ENCODE data around the gene ASTE1.
"Not testable (repeated sequence)": the region's sequence is repeated elsewhere in the genome, so short reads cannot be mapped to it uniquely, and the experiment has no call there.

ASTE1 gene

DNA sequence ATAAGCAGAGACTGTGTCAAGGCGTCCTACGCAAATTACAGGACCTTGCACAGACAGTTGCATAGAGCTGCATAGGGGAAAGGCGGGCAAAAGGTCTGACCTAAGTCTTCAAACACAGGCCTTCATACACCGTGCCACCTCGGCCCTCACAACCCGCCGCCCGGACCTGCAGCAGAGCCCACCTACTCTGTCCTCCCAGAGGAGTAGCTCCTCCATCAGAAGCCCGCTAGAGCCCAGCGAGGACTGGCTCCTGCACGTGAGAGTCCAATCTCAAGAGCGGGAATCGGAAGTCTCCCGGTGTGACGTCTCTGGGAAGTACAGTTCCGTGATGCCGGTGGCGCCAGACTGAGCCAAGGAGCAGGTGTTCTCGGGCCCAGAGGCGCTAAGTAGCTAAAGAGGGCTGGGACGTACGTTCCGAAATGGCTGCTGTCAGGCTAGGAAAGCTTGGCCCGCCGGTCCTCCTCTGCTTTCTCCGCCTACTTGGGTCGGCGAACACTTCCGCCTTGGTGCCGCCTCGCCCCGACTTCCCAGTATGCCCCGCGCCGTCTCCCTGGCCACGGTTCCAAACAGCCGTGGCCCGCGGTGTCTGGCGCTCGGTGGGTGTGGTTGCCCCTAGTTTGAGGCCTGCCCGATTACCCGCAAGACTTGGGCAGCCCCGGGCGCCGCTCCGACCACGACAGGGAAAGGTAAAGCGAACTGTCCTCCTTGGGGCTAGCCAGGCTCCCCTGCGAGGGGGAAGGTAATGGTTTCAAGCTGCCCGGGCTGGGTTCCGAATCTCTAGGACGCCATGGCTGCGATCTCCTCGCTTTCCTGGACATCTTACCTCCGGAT lies at the start of gene ASTE1, which contains the start of gene NEK11:
Gene ASTE1 (minus strand): TSS at position 505 of the 831 bp plus-strand sequence. CDS start 1,519 bp downstream, outside the sequence.
Gene NEK11 (plus strand): TSS at position 557 of the 831 bp plus-strand sequence. CDS start 2,832 bp downstream, outside the sequence.
- DNase-seq: peak; percentile 15 to 93 (median 81)

DNA sequence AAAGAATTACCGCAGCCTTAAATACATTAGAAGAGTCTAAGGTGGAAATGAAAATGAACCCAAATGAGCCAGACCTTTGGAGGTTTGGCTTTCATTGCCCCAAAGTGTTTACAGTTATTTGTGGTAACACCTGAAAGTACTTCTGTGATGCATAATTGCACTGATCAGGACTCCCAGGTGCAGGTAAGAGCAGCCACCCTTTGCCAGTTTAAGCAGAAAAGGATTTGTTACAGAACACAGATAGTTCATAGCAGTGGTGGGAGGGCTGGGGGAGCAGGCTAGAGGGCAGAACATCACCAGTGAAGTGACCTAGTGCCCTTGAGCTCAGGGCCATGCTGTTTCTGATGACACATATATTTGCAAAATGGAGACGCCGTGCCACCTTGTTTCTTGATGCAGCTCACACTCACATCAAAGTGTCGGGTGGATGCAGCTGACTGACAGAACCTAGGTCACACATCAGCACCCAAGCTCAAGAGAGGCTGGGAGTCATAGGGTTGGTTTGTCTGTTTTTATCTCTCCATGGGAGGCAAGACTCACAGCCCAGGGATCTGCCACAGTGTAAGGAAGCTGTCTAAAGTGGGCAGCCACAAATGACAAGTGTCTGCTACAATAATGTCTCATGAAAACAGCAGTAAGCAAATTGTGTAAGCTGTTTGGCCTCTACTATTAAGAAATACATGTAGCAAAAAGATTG lies 49.2 kb upstream of the ASTE1 start:
- DNase-seq: no peak

- no peak for DNase-seq
Observed at GRCh38 chr3:131072845-131073244, 46.2 kb upstream of the ASTE1 start.

DNA sequence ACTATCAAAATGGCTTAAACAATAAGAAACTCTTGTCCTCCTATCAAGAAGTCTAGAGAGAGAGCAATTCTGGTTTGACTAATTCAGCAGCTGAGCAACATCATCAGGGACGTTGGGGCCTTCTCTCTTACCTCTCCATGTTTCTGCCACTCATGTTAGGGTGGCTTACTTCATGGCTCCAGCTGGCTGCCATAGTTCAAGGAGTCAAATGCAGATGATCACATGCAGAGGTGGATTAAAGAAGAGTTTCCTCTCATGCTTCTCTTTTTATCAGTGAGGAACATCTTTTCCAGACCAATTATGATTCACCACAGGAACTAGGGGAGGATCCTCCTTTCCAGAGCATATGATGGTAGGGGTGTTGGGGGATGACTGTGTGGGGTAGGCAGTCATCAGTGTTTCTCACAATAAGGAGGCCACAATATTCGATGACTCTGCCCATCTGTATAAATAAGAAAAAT lies 45.5 kb upstream of the ASTE1 start:
- no peak for DNase-seq

GRCh38 chr3:131067983-131068382 lies 41.4 kb upstream of the ASTE1 start:
- DNase-seq: no peak

DNA sequence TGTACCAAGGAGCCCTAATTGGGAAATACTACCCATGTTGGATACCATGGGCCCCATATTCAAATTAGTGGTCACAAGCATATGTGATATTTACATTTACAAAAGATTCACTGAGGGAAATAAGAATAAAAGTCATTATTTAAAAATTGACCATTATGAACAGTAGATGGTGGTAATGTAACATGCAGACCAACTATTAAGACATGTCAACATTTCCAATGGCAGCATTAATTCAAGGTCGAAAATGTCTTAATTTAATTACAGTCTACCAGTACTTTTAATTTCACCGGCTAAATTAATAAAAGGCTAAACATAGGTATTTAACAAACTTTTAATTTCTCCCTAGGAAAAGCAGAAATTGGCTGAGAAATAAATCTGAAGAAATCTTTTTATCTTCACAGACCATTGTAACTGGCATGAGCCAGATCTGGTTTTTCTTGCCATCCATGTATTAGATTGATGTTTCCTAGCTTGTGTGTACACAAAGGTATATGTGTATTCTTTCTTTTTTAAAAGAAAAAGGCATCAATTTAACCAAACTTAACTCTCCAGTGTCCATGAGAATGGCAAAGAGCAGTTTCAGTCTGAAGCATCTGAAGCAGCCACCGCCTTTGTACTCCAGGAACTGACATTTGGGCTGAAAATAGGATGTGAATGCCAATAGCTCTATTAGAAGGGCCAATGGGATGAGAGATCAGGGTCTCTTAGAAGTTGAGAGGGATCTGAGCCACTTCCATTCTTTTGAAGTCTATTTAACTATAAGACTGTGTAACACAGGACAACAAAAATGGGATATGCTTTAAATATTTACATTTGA lies 26.6 kb upstream of the ASTE1 start:
- DNase-seq: no peak

DNA sequence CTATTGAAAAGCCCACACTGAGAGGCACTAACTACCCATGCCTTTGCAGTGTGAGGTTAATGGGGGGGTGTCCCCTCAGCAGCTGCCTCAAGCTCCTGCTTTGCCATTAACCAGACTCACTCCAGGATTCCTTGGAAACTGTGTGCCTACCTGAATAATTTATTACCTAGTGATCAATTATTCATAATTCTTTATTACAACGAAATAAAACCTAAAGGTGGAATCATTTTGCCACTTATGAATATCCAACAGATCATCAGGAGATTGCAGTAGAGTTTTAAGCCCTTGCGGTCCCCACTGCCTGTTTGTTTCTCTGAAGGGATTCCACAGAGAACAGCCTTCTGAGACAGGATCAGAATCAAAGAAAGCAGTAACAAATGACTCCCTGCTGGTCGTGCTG lies 23.4 kb upstream of the ASTE1 start:
- DNase-seq: no peak

GRCh38 chr3:131048030-131048429 lies 21.4 kb upstream of the ASTE1 start:
- DNase-seq: no peak

- no peak for DNase-seq
Observed at GRCh38 chr3:131047582-131047981, 21.0 kb upstream of the ASTE1 start.

DNA sequence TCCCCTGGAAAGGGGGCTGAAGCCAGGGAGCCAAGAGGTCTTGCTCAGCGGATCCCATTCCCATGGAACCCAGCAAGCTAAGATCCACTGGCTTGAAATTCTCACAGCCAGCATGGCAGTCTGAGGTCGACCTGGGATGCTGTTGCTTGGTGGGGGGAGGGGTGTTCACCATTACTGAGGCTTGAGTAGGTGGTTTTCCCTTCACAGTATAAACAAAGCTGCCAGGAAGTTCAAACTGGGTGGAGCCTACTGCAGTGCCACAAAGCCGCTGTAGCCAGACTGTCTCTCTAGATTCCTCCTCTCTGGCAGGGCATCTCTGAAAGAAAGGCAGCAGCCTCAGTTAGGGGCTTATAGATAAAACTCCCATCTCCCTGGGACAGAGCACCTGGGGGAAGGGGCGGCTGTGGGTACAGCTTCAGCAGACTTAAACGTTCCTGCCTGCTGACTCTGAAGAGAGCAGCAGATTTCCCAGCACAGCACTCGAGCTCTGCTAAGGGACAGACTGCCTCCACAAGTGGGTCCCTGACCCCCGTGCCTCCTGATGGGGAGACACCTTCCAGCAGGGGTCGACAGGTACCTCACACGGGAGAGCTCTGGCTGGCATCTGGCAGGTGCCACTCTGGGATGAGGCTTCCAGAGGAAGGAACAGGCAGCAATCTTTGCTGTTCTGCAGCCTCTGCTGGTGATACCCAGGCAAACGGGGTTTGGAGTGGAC lies 15.8 kb upstream of the ASTE1 start:
- not testable (repeated sequence) for DNase-seq

DNA sequence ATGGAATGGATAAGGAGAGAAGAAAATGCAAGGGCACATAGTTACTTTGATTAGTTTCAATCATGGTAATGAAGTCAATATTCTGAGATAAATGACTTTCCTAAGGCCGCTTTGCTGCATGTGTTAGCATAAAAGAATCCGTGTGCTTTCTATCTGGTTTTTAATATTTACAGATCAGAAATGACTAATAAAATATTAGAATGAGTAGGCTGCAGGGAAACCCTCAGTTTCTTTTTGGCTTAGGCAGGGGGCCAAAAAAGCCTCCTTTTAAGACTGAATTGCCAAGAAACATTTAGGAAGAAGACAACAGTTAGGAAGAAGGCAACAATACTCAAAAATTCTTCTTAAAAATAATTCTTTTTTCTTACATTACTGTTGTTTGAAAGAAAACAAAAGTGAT lies 11.7 kb upstream of the ASTE1 start:
- no peak for DNase-seq

DNA sequence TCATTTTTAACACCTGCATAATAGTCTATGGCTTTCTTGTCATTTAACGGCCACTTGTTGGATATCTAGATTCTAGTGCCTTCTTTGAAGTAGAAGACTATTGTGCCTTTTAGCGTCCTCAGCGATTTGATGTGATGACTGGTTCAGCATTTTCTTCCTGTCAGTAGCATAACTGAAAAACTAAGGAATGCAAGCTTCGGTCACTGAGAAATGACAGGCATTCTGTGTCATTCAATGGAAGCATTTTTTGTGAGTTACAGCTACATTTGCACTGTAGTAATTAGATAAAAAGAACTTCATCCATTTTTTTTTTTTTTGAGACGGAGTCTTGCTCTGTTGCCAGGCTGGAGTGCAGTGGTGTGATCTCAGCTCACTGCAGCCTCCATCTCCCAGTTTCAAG lies 10.4 kb upstream of the ASTE1 start:
- no peak for DNase-seq

DNA sequence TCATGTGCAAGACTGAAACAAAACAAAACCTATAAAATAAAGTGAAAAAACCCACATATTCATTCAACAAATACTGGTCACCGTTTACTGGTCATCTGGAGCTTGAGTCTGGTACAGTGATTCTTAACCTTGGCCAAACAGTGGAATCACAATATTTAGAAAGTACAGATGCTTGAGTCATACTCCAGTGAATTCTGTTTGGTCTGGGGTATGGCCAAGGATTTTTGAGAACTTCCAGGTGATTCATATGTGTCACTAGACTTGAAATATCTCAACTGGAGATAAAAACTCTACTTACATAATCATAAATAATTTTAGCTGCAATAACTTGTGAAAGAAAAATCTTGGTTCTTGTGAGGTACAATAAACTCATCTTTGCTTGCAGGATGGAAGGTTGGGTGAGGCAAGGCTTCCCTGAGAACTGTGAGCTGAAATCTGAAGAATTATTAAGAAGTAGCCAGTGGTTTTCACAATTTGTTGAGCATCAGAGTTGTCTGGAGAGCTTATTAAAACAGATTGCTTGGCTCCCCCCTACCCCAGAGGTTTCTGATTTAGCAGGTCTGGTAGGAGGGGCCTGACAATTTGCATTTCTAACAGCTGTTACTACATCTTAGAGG lies 9.7 kb upstream of the ASTE1 start:
- no peak for DNase-seq

GRCh38 chr3:131033480-131034080 lies 7.0 kb upstream of the ASTE1 start:
- DNase-seq: no peak

- no peak for DNase-seq
Observed at GRCh38 chr3:131031660-131032059, 5.0 kb upstream of the ASTE1 start.

DNA sequence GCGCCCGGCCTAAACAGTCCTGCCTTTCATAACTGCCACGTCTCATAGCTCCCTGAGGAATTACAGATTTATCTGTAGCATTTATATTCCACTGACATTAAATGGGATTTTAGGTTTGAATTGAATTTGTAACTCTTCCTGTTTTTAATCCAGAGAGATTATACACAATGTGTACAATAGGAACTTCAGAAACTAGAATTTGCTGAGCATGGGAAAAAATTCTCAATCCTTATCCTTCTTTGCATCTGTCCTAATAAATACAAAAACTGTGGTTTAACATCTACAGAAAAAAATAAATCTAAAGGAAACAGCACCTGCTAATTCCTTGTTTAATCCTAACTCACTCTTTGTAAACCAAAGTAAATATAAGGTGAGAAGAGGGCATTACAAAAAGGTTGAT lies 2.2 kb upstream of the ASTE1 start:
- DNase-seq: no peak

DNA sequence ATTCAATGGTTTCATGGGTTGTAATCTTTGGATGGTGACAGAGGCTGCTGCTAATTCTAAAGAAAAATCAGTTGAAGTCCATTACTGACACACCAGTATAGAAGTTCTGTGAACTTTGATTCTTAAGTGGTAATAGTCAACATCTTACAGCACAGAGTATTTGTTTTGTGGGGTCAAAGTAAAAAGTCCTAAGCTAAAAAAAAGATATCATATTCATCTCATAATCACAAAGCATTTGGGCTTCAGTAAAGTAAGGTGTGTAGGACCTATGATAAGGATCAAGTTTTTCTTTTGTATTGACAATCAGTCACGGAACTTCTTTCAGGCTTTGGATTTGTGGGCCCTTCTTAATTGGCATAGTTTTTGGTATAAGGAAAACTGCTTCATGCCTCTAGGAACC lies 1.1 kb downstream of the ASTE1 start:
- no peak for DNase-seq

GRCh38 chr3:131020122-131020693 lies 6.4 kb downstream of the ASTE1 start:
- no peak for DNase-seq

- no peak for DNase-seq
Observed at GRCh38 chr3:131018970-131019369, 7.7 kb downstream of the ASTE1 start.

GRCh38 chr3:131009698-131010097 lies 16.9 kb downstream of the ASTE1 start:
- DNase-seq: no peak

All from nucleus accumbens (tissue), 56 donors.